PC-3 (cell line): Measurements from ENCODE around the gene FGD3. TPM values are rescaled to one million over a fixed set of nuclear protein-coding genes. Genes with fewer than 3 reads are reported as not detected.

Source experiments
- ATAC-seq: fragments of 200-7000 bp; cut with Tn5 transposase; 2 replicates; pipeline ENCODE4 v1.9.1; 2020; ENCODE audit warnings: mild to moderate bottlenecking, moderate library complexity
- BruUV-seq: library from RNA; stranded (reverse); fragments of 400-500 nt; replicated peaks from 2 replicates; lab custom pipeline; 2021; lab: Mats Ljungman, UMichigan
- CTCF ChIA-PET: fragments of 300-600 bp; sonication (Branson Sonifier 250); formaldehyde crosslinking; loops from one replicate; lab custom pipeline; 2022; ENCODE audit warnings: antibody characterized with exemption; lab: Charles Lee
- POLR2A ChIA-PET: fragments of 300-600 bp; sonication (Branson Sonifier 250); formaldehyde crosslinking; loops from one replicate; lab custom pipeline; 2022; ENCODE audit warnings: antibody characterized with exemption; ENCODE audit not compliant: unreplicated experiment; lab: Charles Lee
- DNase-seq: peaks from one replicate; pipeline ENCODE4 v3.0.0-alpha.2; 2015
- H2AFZ ChIP-seq: fragments of 300-600 bp; sonication (generic); 2 replicates; pipeline ENCODE4 v1.6.0; 2016; ENCODE audit warnings: antibody characterized with exemption, low read length
- H3F3A ChIP-seq: fragments of 300-600 bp; sonication (generic); one replicate; pipeline ENCODE4 v1.6.0; 2017; ENCODE audit warnings: antibody characterized with exemption, low read length, control low read depth, mild to moderate bottlenecking; ENCODE audit not compliant: unreplicated experiment
- H3K27ac ChIP-seq: fragments of 300-600 bp; sonication (generic); 2 replicates; pipeline ENCODE4 v1.5.1; 2016; ENCODE audit warnings: mild to moderate bottlenecking, low read length
- H3K27me3 ChIP-seq: fragments of 300-600 bp; sonication (generic); 2 replicates; pipeline ENCODE4 v1.6.1; 2016; ENCODE audit warnings: low read length, mixed read lengths
- H3K36me3 ChIP-seq: fragments of 300-600 bp; sonication (generic); 2 replicates; pipeline ENCODE4 v1.6.1; 2016; ENCODE audit warnings: low read depth, mixed run types, low read length, mixed read lengths
- H3K4me1 ChIP-seq: fragments of 300-600 bp; sonication (generic); 2 replicates; pipeline ENCODE4 v1.5.1; 2016; ENCODE audit warnings: low read length; ENCODE audit not compliant: insufficient read depth
- H3K4me2 ChIP-seq: fragments of 300-600 bp; sonication (generic); 2 replicates; pipeline ENCODE4 v1.6.0; 2016; ENCODE audit warnings: low read length
- H3K4me3 ChIP-seq: fragments of 300-600 bp; sonication (generic); 2 replicates; pipeline ENCODE4 v1.5.1; 2016; ENCODE audit warnings: mild to moderate bottlenecking, low read length, mixed read lengths
- H3K79me2 ChIP-seq: fragments of 300-600 bp; sonication (generic); 2 replicates; pipeline ENCODE4 v1.6.1; 2017; ENCODE audit warnings: low read length, mixed read lengths
- H3K9ac ChIP-seq: fragments of 300-600 bp; sonication (generic); 2 replicates; pipeline ENCODE4 v1.6.0; 2016; ENCODE audit warnings: mild to moderate bottlenecking, low read length
- H3K9me2 ChIP-seq: fragments of 300-600 bp; sonication (generic); replicated peaks from 2 replicates; pipeline ENCODE4 v1.6.1; 2016; ENCODE audit warnings: mixed run types, low read length, mixed read lengths
- H3K9me3 ChIP-seq: fragments of 300-600 bp; sonication (generic); 2 replicates; pipeline ENCODE4 v1.6.1; 2016; ENCODE audit warnings: low read length, mixed read lengths
- H4K20me1 ChIP-seq: fragments of 300-600 bp; sonication (generic); 2 replicates; pipeline ENCODE4 v1.6.1; 2016; ENCODE audit warnings: low read length, mixed read lengths
- EZH2 ChIP-seq: fragments of 300-600 bp; sonication (generic); IDR thresholded peaks from one replicate; pipeline ENCODE4 v1.6.1; 2017; ENCODE audit warnings: antibody characterized with exemption, mild to moderate bottlenecking, low read length; ENCODE audit not compliant: unreplicated experiment
- EZH2phosphoT487 ChIP-seq: fragments of 300-600 bp; sonication (generic); IDR thresholded peaks from 2 replicates; pipeline ENCODE4 v1.6.1; 2018; ENCODE audit warnings: mild to moderate bottlenecking, antibody characterized with exemption, low read length, borderline replicate concordance
- intact Hi-C: fragments of 100-400 bp; cut with micrococcal nuclease; formaldehyde crosslinking; loops from 2 replicates; pipeline ENCODE4 v1.9.0; 2023
- total RNA-seq: library from RNA; depleted of rRNA; stranded (reverse); fragments of >200 nt; gene quantifications from 2 replicates; pipeline ENCODE4 v1.2.3, GENCODE V29; 2014
- TF ChIP-seq, protein P1 (sequence below): fragments of 300-600 bp; sonication (generic); conservative IDR thresholded peaks from 2 replicates; pipeline ENCODE4 v1.5.1; 2017; ENCODE audit warnings: antibody characterized with exemption, low read depth, mild to moderate bottlenecking, low read length

Gene FGD3
- total RNA-seq, 1 experiment from 2014 or later, result 5.4 TPM

GRCh38 chr9:93076792-93077128, 129.4 kb downstream of the FGD3 start:
- H3K36me3 ChIP-seq, result no peaks in the 10 kb centered on the region
- no peaks in the 10 kb centered on the region for H4K20me1 ChIP-seq
- H2AFZ ChIP-seq, result no peak overlapping the region
- H3K27ac ChIP-seq, result no peak overlapping the region
- no peaks in the 10 kb centered on the region for H3K4me1 ChIP-seq
- H3K9me3 ChIP-seq, result no peaks in the 10 kb centered on the region
- no peak overlapping the region for H3K9ac ChIP-seq
- H3K4me2 ChIP-seq, result no peak overlapping the region
- no peaks in the 10 kb centered on the region for H3K27me3 ChIP-seq
- H3K79me2 ChIP-seq, result no peaks in the 10 kb centered on the region
- no peaks in the 10 kb centered on the region for H3K9me2 ChIP-seq
- no peak for DNase-seq
- no peak overlapping the region for H3K4me3 ChIP-seq
- ChIA-PET CTCF (no interaction called here), POLR2A (no interaction called here)
- intact Hi-C loops, result no loop called here
- TF ChIP-seq EZH2phosphoT487 (no peak), EZH2 (no peak)
- TF ChIP-seq, protein P1, sequence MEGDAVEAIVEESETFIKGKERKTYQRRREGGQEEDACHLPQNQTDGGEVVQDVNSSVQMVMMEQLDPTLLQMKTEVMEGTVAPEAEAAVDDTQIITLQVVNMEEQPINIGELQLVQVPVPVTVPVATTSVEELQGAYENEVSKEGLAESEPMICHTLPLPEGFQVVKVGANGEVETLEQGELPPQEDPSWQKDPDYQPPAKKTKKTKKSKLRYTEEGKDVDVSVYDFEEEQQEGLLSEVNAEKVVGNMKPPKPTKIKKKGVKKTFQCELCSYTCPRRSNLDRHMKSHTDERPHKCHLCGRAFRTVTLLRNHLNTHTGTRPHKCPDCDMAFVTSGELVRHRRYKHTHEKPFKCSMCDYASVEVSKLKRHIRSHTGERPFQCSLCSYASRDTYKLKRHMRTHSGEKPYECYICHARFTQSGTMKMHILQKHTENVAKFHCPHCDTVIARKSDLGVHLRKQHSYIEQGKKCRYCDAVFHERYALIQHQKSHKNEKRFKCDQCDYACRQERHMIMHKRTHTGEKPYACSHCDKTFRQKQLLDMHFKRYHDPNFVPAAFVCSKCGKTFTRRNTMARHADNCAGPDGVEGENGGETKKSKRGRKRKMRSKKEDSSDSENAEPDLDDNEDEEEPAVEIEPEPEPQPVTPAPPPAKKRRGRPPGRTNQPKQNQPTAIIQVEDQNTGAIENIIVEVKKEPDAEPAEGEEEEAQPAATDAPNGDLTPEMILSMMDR, result no peak
- ATAC-seq, result no peak
- no TSS peak for BruUV-seq
- no peaks in the 10 kb centered on the region for H3F3A ChIP-seq

GRCh38 chr9:93077367-93077766, 130.0 kb downstream of the FGD3 start:
- ATAC-seq (no peak), DNase-seq (no peak)
- BruUV-seq, result no TSS peak
- no peaks in the 10 kb centered on the region for H3K36me3 ChIP-seq
- no peak overlapping the region for H3K27ac ChIP-seq
- CTCF ChIA-PET, result no interaction called here
- H3K27me3 ChIP-seq, result no peaks in the 10 kb centered on the region
- no peaks in the 10 kb centered on the region for H3K79me2 ChIP-seq
- H3K4me3 ChIP-seq, result no peak overlapping the region
- no peaks in the 10 kb centered on the region for H3K9me3 ChIP-seq
- no peak overlapping the region for H3K9ac ChIP-seq
- no peaks in the 10 kb centered on the region for H3K4me1 ChIP-seq
- H3F3A ChIP-seq, result no peaks in the 10 kb centered on the region
- H2AFZ ChIP-seq, result no peak overlapping the region
- H3K9me2 ChIP-seq, result no peaks in the 10 kb centered on the region
- POLR2A ChIA-PET, result no interaction called here
- H3K4me2 ChIP-seq, result no peak overlapping the region
- intact Hi-C loops, result no loop called here
- no peak for TF ChIP-seq EZH2phosphoT487
- no peak for TF ChIP-seq EZH2
- TF ChIP-seq, protein P1, result no peak
- H4K20me1 ChIP-seq, result no peaks in the 10 kb centered on the region

DNA sequence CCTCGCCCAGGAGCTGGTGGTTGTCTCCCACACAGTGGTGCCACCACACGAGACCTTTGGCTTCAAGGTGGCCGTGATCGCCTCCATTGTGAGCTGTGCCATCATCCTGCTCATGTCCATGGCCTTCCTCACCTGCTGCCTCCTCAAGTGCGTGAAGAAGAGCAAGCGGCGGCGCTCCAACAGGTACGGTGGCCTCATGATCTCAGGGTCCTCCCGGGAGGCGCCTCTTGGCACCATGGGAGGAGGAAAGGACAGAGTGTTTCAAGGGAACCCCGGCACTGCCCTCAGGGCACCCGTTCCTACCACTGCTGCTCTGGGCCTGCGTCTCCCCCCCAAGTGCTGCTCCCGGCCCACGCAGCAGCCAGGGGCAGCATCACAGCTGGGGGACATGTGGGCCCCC, 130.5 kb downstream of the FGD3 start:
- intact Hi-C loops, result no loop called here

More for the DNA sequence above, 130.5 kb downstream of the FGD3 start:
- ChIA-PET POLR2A (no interaction called here), CTCF (no interaction called here)
- no peak for DNase-seq
- Histone ChIP-seq H3K9me3 (no peaks in the 10 kb centered on the region), H3K4me2 (no peak overlapping the region), H3K27ac (no peak overlapping the region), H2AFZ (no peak overlapping the region), H3K9me2 (no peaks in the 10 kb centered on the region), H3K79me2 (no peaks in the 10 kb centered on the region), H3K36me3 (no peaks in the 10 kb centered on the region), H3F3A (no peaks in the 10 kb centered on the region), H3K9ac (no peak overlapping the region), H3K4me3 (no peak overlapping the region), H4K20me1 (no peaks in the 10 kb centered on the region), H3K4me1 (no peaks in the 10 kb centered on the region), H3K27me3 (no peaks in the 10 kb centered on the region)
- BruUV-seq, result no TSS peak
- TF ChIP-seq, protein P1, result no peak
- TF ChIP-seq EZH2, result no peak
- no peak for TF ChIP-seq EZH2phosphoT487
- no peak for ATAC-seq
